GM23338 (cell line): Measurements from ENCODE around the gene BZW2. TPM values are rescaled to one million over a fixed set of nuclear protein-coding genes. Genes with fewer than 3 reads are reported as not detected.
A peak's percentile ranks its signal among the peaks of the same experiment; 100 is the strongest.

Experiments
- ATAC-seq: fragments of 200-7000 bp; cut with Tn5 transposase; 3 replicates; pipeline ENCODE4 v1.9.1; 2020
- DNase-seq: peaks from one replicate; pipeline ENCODE4 v3.0.0-alpha.2; 2015; ENCODE audit warnings: low spot score
- H2AFZ ChIP-seq: fragments of 200-600 bp; sonication (generic); 2 replicates; pipeline ENCODE4 v1.8.0; 2016; ENCODE audit warnings: antibody characterized with exemption, mild to moderate bottlenecking, moderate library complexity
- H3F3A ChIP-seq: fragments of 200-600 bp; sonication (generic); replicated peaks from 2 replicates; pipeline ENCODE4 v1.8.0; 2017; ENCODE audit warnings: antibody characterized with exemption, mixed run types, low read depth
- H3K27ac ChIP-seq: fragments of 200-600 bp; sonication (generic); 2 replicates; pipeline ENCODE4 v1.6.1; 2016; ENCODE audit warnings: low read depth
- H3K27me3 ChIP-seq: fragments of 200-600 bp; sonication (generic); 2 replicates; pipeline ENCODE4 v1.8.0; 2016; ENCODE audit warnings: mild to moderate bottlenecking, mixed run types, moderate library complexity; ENCODE audit not compliant: insufficient read depth
- H3K36me3 ChIP-seq: fragments of 200-600 bp; sonication (generic); 2 replicates; pipeline ENCODE4 v1.8.0; 2016; ENCODE audit warnings: mild to moderate bottlenecking; ENCODE audit not compliant: insufficient read depth
- H3K4me1 ChIP-seq: fragments of 200-600 bp; sonication (generic); 2 replicates; pipeline ENCODE4 v1.8.0; 2016; ENCODE audit warnings: mild to moderate bottlenecking, moderate library complexity; ENCODE audit not compliant: insufficient read depth
- H3K4me2 ChIP-seq: fragments of 200-600 bp; sonication (generic); 2 replicates; pipeline ENCODE4 v1.7.1; 2017; ENCODE audit warnings: mixed run types
- H3K4me3 ChIP-seq: fragments of 200-600 bp; sonication (generic); 2 replicates; pipeline ENCODE4 v1.6.1; 2016; ENCODE audit warnings: mixed run types
- H3K79me2 ChIP-seq: fragments of 200-600 bp; sonication (generic); replicated peaks from 2 replicates; pipeline ENCODE4 v1.8.0; 2017; ENCODE audit warnings: mild to moderate bottlenecking; ENCODE audit not compliant: insufficient read depth
- H3K9me2 ChIP-seq: fragments of 200-600 bp; sonication (generic); 2 replicates; pipeline ENCODE4 v1.8.0; 2017; ENCODE audit not compliant: insufficient read depth
- H4K20me1 ChIP-seq: fragments of 200-600 bp; sonication (generic); replicated peaks from 2 replicates; pipeline ENCODE4 v1.8.0; 2017; ENCODE audit warnings: mild to moderate bottlenecking; ENCODE audit not compliant: insufficient read depth
- H3K27ac Mint-ChIP-seq: 2 replicates; pipeline ENCODE4 v1.8.0; 2020; ENCODE audit warnings: inconsistent platforms, mild to moderate bottlenecking, moderate library complexity, mixed read lengths
- H3K27me3 Mint-ChIP-seq: 3 replicates; pipeline ENCODE4 v1.8.0; 2022; ENCODE audit warnings: low read depth, mild to moderate bottlenecking, moderate library complexity, mixed read lengths, inconsistent platforms; ENCODE audit not compliant: insufficient read depth, poor library complexity
- H3K36me3 Mint-ChIP-seq: 3 replicates; pipeline ENCODE4 v1.8.0; 2021; ENCODE audit warnings: low read depth, mild to moderate bottlenecking, inconsistent platforms, moderate library complexity, mixed read lengths
- H3K4me1 Mint-ChIP-seq: 3 replicates; pipeline ENCODE4 v1.8.0; 2020; ENCODE audit warnings: mild to moderate bottlenecking, inconsistent platforms, mixed read lengths
- H3K4me3 Mint-ChIP-seq: 3 replicates; pipeline ENCODE4 v1.8.0; 2021; ENCODE audit warnings: moderate library complexity, mild to moderate bottlenecking, inconsistent platforms, mixed read lengths
- H3K9me3 Mint-ChIP-seq: 3 replicates; pipeline ENCODE4 v1.8.0; 2020; ENCODE audit warnings: moderate library complexity, mild to moderate bottlenecking, inconsistent platforms, mixed read lengths
- CREB1 ChIP-seq: fragments of 250-450 bp; sonication (Bioruptor Pico); IDR thresholded peaks from 2 replicates; pipeline ENCODE4 v1.5.0; 2020; ENCODE audit warnings: low read depth, mild to moderate bottlenecking, moderate library complexity
- EZH2phosphoT487 ChIP-seq: fragments of 200-600 bp; sonication (generic); IDR thresholded peaks from one replicate; pipeline ENCODE4 v1.8.1; 2018; ENCODE audit warnings: antibody characterized with exemption; ENCODE audit not compliant: unreplicated experiment
- ZNF114 ChIP-seq: fragments of 250-450 bp; sonication (Bioruptor Pico); IDR thresholded peaks from 2 replicates; pipeline ENCODE4 v1.5.0; 2020; ENCODE audit warnings: mild to moderate bottlenecking, moderate library complexity
- polyA plus RNA-seq: library from polyadenylated mRNA; unstranded; fragments of >200 nt; fragmentation: Nextera tagmentation; extraction: Ambion mirVana; gene quantifications from 2 replicates; pipeline ENCODE4 v1.2.1, GENCODE V29; 2016
- total RNA-seq: library from RNA; depleted of rRNA; stranded (reverse); fragments of >200 nt; shearing (Covaris generic); gene quantifications from 2 replicates; pipeline ENCODE4 v1.2.3, GENCODE V29; 2014
- TF ChIP-seq, protein P1 (sequence below): fragments of 250-450 bp; sonication (Bioruptor Pico); IDR thresholded peaks from 2 replicates; pipeline ENCODE4 v1.5.0; 2020; ENCODE audit warnings: mild to moderate bottlenecking, moderate library complexity
- TF ChIP-seq, protein P2 (sequence below), 2 experiments: fragments of 200-600 bp in 1 of 2; sonication (generic) in 1 of 2; conservative IDR thresholded peaks; 2 replicates each; pipeline versions ENCODE4 v1.5.1 to v1.6.1; 2016 to 2017; ENCODE audit warnings: antibody characterized with exemption in 2 of 2, low read depth in 2 of 2, mild to moderate bottlenecking in 2 of 2, moderate library complexity in 1 of 2

The BZW2 gene
- total and polyA plus RNA-seq, 2 experiments from 2014 or later, result 88.8 to 108 TPM

DNA sequence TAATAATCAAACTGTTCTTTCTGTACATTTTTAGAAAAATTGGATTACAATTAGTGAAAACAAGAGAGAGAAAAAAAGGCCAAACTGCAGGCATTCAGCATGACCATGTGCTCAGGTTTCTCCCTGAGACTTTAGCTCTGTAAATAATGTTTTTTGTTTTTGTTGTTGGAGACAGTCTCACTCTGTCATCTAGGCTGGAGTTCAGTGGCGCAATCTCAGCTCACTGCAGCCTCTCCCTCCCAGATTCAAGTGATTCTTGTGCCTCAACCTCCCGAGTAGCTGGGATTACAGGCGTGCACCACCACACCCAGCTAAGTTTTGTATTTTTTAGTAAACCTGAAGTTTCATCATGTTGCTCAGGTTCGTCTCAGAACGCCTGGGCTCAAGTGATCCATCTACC, 23.0 kb downstream of the BZW2 start:
- Mint-ChIP-seq H3K27ac (peak overlapping the region; percentile 87), H3K36me3 (peaks cover 41% of the 10 kb centered on the region), H3K4me3 (no peak overlapping the region), H3K9me3 (no peaks in the 10 kb centered on the region), H3K4me1 (peaks cover 43% of the 10 kb centered on the region), H3K27me3 (peaks cover 4% of the 10 kb centered on the region)
- Histone ChIP-seq H3K4me2 (no peak overlapping the region), H3K36me3 (no peaks in the 10 kb centered on the region), H3K9me2 (no peaks in the 10 kb centered on the region), H4K20me1 (no peaks in the 10 kb centered on the region), H3K4me3 (no peak overlapping the region), H3K27me3 (no peaks in the 10 kb centered on the region), H3K79me2 (peaks cover 71% of the 10 kb centered on the region), H2AFZ (no peak overlapping the region), H3F3A (no peaks in the 10 kb centered on the region), H3K4me1 (peaks cover 27% of the 10 kb centered on the region), H3K27ac (peak overlapping the region; percentile 70; the same call in 1 of the 2 replicates)
- ATAC-seq (no peak), DNase-seq (no peak)
- TF ChIP-seq, protein P1, sequence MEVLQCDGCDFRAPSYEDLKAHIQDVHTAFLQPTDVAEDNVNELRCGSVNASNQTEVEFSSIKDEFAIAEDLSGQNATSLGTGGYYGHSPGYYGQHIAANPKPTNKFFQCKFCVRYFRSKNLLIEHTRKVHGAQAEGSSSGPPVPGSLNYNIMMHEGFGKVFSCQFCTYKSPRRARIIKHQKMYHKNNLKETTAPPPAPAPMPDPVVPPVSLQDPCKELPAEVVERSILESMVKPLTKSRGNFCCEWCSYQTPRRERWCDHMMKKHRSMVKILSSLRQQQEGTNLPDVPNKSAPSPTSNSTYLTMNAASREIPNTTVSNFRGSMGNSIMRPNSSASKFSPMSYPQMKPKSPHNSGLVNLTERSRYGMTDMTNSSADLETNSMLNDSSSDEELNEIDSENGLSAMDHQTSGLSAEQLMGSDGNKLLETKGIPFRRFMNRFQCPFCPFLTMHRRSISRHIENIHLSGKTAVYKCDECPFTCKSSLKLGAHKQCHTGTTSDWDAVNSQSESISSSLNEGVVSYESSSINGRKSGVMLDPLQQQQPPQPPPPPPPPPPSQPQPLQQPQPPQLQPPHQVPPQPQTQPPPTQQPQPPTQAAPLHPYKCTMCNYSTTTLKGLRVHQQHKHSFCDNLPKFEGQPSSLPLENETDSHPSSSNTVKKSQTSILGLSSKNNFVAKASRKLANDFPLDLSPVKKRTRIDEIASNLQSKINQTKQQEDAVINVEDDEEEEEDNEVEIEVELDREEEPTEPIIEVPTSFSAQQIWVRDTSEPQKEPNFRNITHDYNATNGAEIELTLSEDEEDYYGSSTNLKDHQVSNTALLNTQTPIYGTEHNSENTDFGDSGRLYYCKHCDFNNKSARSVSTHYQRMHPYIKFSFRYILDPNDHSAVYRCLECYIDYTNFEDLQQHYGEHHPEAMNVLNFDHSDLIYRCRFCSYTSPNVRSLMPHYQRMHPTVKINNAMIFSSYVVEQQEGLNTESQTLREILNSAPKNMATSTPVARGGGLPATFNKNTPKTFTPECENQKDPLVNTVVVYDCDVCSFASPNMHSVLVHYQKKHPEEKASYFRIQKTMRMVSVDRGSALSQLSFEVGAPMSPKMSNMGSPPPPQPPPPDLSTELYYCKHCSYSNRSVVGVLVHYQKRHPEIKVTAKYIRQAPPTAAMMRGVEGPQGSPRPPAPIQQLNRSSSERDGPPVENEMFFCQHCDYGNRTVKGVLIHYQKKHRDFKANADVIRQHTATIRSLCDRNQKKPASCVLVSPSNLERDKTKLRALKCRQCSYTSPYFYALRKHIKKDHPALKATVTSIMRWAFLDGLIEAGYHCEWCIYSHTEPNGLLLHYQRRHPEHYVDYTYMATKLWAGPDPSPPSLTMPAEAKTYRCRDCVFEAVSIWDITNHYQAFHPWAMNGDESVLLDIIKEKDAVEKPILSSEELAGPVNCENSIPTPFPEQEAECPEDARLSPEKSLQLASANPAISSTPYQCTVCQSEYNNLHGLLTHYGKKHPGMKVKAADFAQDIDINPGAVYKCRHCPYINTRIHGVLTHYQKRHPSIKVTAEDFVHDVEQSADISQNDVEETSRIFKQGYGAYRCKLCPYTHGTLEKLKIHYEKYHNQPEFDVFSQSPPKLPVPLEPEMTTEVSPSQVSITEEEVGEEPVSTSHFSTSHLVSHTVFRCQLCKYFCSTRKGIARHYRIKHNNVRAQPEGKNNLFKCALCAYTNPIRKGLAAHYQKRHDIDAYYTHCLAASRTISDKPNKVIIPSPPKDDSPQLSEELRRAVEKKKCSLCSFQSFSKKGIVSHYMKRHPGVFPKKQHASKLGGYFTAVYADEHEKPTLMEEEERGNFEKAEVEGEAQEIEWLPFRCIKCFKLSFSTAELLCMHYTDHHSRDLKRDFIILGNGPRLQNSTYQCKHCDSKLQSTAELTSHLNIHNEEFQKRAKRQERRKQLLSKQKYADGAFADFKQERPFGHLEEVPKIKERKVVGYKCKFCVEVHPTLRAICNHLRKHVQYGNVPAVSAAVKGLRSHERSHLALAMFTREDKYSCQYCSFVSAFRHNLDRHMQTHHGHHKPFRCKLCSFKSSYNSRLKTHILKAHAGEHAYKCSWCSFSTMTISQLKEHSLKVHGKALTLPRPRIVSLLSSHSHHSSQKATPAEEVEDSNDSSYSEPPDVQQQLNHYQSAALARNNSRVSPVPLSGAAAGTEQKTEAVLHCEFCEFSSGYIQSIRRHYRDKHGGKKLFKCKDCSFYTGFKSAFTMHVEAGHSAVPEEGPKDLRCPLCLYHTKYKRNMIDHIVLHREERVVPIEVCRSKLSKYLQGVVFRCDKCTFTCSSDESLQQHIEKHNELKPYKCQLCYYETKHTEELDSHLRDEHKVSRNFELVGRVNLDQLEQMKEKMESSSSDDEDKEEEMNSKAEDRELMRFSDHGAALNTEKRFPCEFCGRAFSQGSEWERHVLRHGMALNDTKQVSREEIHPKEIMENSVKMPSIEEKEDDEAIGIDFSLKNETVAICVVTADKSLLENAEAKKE (CRISPR knock-in tag), result no peak
- no peak for TF ChIP-seq EZH2phosphoT487
- no peak for TF ChIP-seq CREB1 (CRISPR knock-in tag)
- TF ChIP-seq ZNF114, result no peak
- TF ChIP-seq, protein P2, sequence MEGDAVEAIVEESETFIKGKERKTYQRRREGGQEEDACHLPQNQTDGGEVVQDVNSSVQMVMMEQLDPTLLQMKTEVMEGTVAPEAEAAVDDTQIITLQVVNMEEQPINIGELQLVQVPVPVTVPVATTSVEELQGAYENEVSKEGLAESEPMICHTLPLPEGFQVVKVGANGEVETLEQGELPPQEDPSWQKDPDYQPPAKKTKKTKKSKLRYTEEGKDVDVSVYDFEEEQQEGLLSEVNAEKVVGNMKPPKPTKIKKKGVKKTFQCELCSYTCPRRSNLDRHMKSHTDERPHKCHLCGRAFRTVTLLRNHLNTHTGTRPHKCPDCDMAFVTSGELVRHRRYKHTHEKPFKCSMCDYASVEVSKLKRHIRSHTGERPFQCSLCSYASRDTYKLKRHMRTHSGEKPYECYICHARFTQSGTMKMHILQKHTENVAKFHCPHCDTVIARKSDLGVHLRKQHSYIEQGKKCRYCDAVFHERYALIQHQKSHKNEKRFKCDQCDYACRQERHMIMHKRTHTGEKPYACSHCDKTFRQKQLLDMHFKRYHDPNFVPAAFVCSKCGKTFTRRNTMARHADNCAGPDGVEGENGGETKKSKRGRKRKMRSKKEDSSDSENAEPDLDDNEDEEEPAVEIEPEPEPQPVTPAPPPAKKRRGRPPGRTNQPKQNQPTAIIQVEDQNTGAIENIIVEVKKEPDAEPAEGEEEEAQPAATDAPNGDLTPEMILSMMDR (conservative IDR thresholded peaks at IDR 0.05; ENCODE audit: low read depth in 2 of 2), result no peak
